OCI-LY7 (cell line): ENCODE results near the gene SRRT. TPM values are rescaled to one million over a fixed set of nuclear protein-coding genes. Genes with fewer than 3 reads are reported as not detected.

Experiments used
- BruUV-seq: library from RNA; stranded (reverse); fragments of 400-500 nt; replicated peaks from 2 replicates; lab custom pipeline; 2021; lab: Mats Ljungman, UMichigan
- CTCF ChIA-PET: fragments of 300-600 bp; sonication (Branson Sonifier 250); formaldehyde crosslinking; loops from one replicate; lab custom pipeline; 2022; ENCODE audit warnings: antibody characterized with exemption; ENCODE audit not compliant: unreplicated experiment; lab: Charles Lee
- POLR2A ChIA-PET: fragments of 300-600 bp; sonication (Branson Sonifier 250); formaldehyde crosslinking; loops from one replicate; lab custom pipeline; 2022; ENCODE audit warnings: antibody characterized with exemption; lab: Charles Lee
- DNase-seq: peaks from one replicate; pipeline ENCODE4 v3.0.0-alpha.2; 2015; ENCODE audit warnings: low spot score
- H2AFZ ChIP-seq: fragments of 200-600 bp; sonication (generic), shearing (Covaris generic); 2 replicates; pipeline ENCODE4 v1.6.1; 2014; ENCODE audit warnings: mild to moderate bottlenecking, antibody characterized with exemption, low read length, moderate library complexity
- H3K27ac ChIP-seq: fragments of 200-600 bp; sonication (generic); 2 replicates; pipeline ENCODE4 v1.5.1; 2014; ENCODE audit warnings: mixed run types, low read depth, mild to moderate bottlenecking, moderate library complexity, low read length, inconsistent platforms; ENCODE audit not compliant: poor library complexity, severe bottlenecking
- H3K36me3 ChIP-seq: fragments of 200-600 bp; sonication (generic); 2 replicates; pipeline ENCODE4 v1.6.1; 2014; ENCODE audit warnings: mild to moderate bottlenecking, antibody characterized with exemption, low read length, moderate library complexity, mixed read lengths; ENCODE audit not compliant: insufficient read depth
- H3K4me1 ChIP-seq: fragments of 200-600 bp; sonication (generic); 2 replicates; pipeline ENCODE4 v1.5.1; 2014; ENCODE audit warnings: mild to moderate bottlenecking, low read length; ENCODE audit not compliant: insufficient read depth, poor library complexity, severe bottlenecking
- H3K4me2 ChIP-seq: fragments of 200-600 bp; sonication (generic); 2 replicates; pipeline ENCODE4 v1.6.1; 2014; ENCODE audit warnings: mild to moderate bottlenecking, low read length
- H3K4me3 ChIP-seq: fragments of 200-600 bp; sonication (generic); 2 replicates; pipeline ENCODE4 v1.5.1; 2014; ENCODE audit warnings: mild to moderate bottlenecking, low read depth, low read length; ENCODE audit not compliant: poor library complexity, severe bottlenecking
- H3K79me2 ChIP-seq: fragments of 200-600 bp; sonication (generic); 2 replicates; pipeline ENCODE4 v1.6.1; 2016; ENCODE audit warnings: low read depth, mild to moderate bottlenecking, low read length, moderate library complexity, mixed read lengths; ENCODE audit not compliant: insufficient read depth
- H3K9me2 ChIP-seq: fragments of 200-600 bp; sonication (generic); 2 replicates; pipeline ENCODE4 v1.6.1; 2016; ENCODE audit warnings: mild to moderate bottlenecking, low read length, mixed read lengths; ENCODE audit not compliant: insufficient read depth
- H3K9me3 ChIP-seq: fragments of 200-600 bp; sonication (generic); 2 replicates; pipeline ENCODE4 v1.6.1; 2014; ENCODE audit warnings: mild to moderate bottlenecking, mixed run types, low read length, mixed read lengths
- H4K20me1 ChIP-seq: fragments of 200-600 bp; sonication (generic); 2 replicates; pipeline ENCODE4 v1.6.1; 2014; ENCODE audit warnings: mild to moderate bottlenecking, antibody characterized with exemption, low read length, moderate library complexity, mixed read lengths; ENCODE audit not compliant: insufficient read depth
- EZH2phosphoT487 ChIP-seq: fragments of 200-600 bp; sonication (generic); IDR thresholded peaks from 2 replicates; pipeline ENCODE4 v1.6.1; 2018; ENCODE audit warnings: low read depth, borderline replicate concordance, mild to moderate bottlenecking, mixed run types, antibody characterized with exemption, low read length, moderate library complexity, mixed read lengths
- intact Hi-C: fragments of 100-400 bp; cut with micrococcal nuclease; formaldehyde crosslinking; loops from one replicate; pipeline ENCODE4 v1.10.0; 2022; ENCODE audit not compliant: unreplicated experiment
- total RNA-seq, 2 experiments: library from RNA; depleted of rRNA in 1 of 2; stranded (reverse); fragments of >200 nt in 1 of 2; shearing (Covaris generic) in 1 of 2; gene quantifications; 2 replicates each; pipeline ENCODE4 v1.2.3, GENCODE V29; 2014 to 2022
- TF ChIP-seq, protein P1 (sequence below): fragments of 200-600 bp; sonication (generic); conservative IDR thresholded peaks from 2 replicates; pipeline ENCODE4 v1.5.1; 2014; ENCODE audit warnings: mild to moderate bottlenecking, antibody characterized with exemption, low read length, moderate library complexity, mixed read lengths

Gene SRRT
- total RNA-seq, 2 experiments from 2014 or later: 154 to 264 TPM

- no peak for DNase-seq
- Histone ChIP-seq H3K4me2 (no peak overlapping the region), H2AFZ (no peak overlapping the region), H3K4me3 (no peak overlapping the region), H3K79me2 (peaks cover 54% of the 10 kb centered on the region), H4K20me1 (peaks cover 21% of the 10 kb centered on the region), H3K27ac (no peak overlapping the region), H3K36me3 (peaks cover 95% of the 10 kb centered on the region), H3K9me2 (no peaks in the 10 kb centered on the region), H3K9me3 (no peaks in the 10 kb centered on the region), H3K4me1 (peaks cover 34% of the 10 kb centered on the region)
- no TSS peak for BruUV-seq
- ChIA-PET POLR2A (no interaction called here), CTCF (no interaction called here)
- no peak for TF ChIP-seq EZH2phosphoT487
- TF ChIP-seq, protein P1, sequence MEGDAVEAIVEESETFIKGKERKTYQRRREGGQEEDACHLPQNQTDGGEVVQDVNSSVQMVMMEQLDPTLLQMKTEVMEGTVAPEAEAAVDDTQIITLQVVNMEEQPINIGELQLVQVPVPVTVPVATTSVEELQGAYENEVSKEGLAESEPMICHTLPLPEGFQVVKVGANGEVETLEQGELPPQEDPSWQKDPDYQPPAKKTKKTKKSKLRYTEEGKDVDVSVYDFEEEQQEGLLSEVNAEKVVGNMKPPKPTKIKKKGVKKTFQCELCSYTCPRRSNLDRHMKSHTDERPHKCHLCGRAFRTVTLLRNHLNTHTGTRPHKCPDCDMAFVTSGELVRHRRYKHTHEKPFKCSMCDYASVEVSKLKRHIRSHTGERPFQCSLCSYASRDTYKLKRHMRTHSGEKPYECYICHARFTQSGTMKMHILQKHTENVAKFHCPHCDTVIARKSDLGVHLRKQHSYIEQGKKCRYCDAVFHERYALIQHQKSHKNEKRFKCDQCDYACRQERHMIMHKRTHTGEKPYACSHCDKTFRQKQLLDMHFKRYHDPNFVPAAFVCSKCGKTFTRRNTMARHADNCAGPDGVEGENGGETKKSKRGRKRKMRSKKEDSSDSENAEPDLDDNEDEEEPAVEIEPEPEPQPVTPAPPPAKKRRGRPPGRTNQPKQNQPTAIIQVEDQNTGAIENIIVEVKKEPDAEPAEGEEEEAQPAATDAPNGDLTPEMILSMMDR: no peak
- intact Hi-C loops: loop anchor here (10.0 kb wide), 1 partner anchor 796 kb away; the partner anchor contains the start of genes COPS6 and ZNF3
Measured at GRCh38 chr7:100880645-100881044, 5.7 kb downstream of the SRRT start.

DNA sequence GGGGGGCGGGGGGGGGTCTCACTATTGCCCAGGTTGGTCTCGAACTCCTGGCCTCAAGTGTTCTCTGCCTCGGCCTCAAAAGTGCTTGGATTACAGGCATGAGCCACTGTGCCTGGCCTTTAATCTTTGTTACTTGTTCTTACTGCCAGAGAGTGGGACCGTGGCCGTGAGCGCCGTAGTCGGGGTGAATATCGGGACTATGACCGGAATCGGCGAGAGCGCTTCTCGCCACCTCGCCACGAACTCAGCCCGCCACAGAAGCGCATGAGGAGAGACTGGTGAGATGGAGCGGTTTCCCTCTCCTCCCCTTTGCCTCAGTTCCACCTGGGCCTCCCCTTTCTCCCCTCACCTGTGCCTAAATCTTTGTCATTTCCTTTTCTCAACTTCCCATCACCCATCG lies 6.2 kb downstream of the SRRT start:
- TF ChIP-seq, protein P1: no peak
- no peak for TF ChIP-seq EZH2phosphoT487
- Histone ChIP-seq H3K9me2 (no peaks in the 10 kb centered on the region), H3K4me1 (peaks cover 32% of the 10 kb centered on the region), H3K36me3 (peaks cover 99% of the 10 kb centered on the region), H3K4me2 (no peak overlapping the region), H4K20me1 (peaks cover 20% of the 10 kb centered on the region), H2AFZ (no peak overlapping the region), H3K9me3 (no peaks in the 10 kb centered on the region), H3K4me3 (no peak overlapping the region), H3K79me2 (peaks cover 49% of the 10 kb centered on the region), H3K27ac (no peak overlapping the region)
- intact Hi-C loops: loop anchor here (10.0 kb wide), 1 partner anchor 796 kb away; the partner anchor contains the start of genes COPS6 and ZNF3
- DNase-seq: no peak
- ChIA-PET CTCF (no interaction called here), POLR2A (no interaction called here)
- BruUV-seq: no TSS peak

GRCh38 chr7:100882201-100882600 lies 7.3 kb downstream of the SRRT start:
- intact Hi-C loops: loop anchor here (10.0 kb wide), 1 partner anchor 797 kb away; the partner anchor contains the start of genes COPS6 and ZNF3
- no peaks in the 10 kb centered on the region for H3K9me2 ChIP-seq
- peaks cover 32% of the 10 kb centered on the region for H3K4me1 ChIP-seq
- H3K79me2 ChIP-seq: peaks cover 38% of the 10 kb centered on the region
- H4K20me1 ChIP-seq: peaks cover 19% of the 10 kb centered on the region; the same call in 1 of the 2 replicates
- no peak overlapping the region for H3K4me2 ChIP-seq
- H3K27ac ChIP-seq: no peak overlapping the region
- no peak overlapping the region for H2AFZ ChIP-seq
- TF ChIP-seq EZH2phosphoT487: no peak
- TF ChIP-seq, protein P1: no peak
- no TSS peak for BruUV-seq
- CTCF ChIA-PET: no interaction called here
- DNase-seq: no peak
- H3K4me3 ChIP-seq: no peak overlapping the region
- H3K36me3 ChIP-seq: peaks cover 99% of the 10 kb centered on the region
- no peaks in the 10 kb centered on the region for H3K9me3 ChIP-seq
- POLR2A ChIA-PET: no interaction called here
